Measurements from ENCODE around the gene UBTF.

DNA sequence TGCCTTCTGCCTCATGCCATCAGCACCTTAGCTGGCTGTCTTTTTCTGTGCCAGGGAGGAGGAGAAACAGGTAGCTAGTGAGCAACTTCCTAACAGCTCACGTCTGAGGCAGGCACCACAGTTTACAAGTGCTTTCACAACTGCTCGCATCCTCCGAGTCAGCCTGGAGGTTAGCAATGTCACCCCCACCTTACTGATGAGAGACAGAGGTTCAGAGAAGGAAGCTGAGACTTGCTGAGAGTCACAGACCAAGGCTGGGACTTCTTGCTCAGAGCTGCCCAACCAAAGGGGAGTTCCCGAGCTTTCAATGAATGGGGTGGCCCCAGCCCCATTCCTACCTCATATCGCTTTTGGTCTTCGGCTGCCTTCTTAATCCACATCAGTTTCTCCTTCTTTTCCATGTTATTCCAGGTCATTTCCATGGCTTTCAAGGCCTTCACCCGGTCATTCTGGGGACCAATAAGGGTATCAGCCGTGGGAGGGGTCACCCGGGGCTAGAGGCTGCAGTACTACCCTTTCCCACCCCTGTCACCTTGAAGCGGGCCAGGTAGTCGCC is 9.6 kb downstream of the UBTF start:
- TF ChIP-seq, protein P1, sequence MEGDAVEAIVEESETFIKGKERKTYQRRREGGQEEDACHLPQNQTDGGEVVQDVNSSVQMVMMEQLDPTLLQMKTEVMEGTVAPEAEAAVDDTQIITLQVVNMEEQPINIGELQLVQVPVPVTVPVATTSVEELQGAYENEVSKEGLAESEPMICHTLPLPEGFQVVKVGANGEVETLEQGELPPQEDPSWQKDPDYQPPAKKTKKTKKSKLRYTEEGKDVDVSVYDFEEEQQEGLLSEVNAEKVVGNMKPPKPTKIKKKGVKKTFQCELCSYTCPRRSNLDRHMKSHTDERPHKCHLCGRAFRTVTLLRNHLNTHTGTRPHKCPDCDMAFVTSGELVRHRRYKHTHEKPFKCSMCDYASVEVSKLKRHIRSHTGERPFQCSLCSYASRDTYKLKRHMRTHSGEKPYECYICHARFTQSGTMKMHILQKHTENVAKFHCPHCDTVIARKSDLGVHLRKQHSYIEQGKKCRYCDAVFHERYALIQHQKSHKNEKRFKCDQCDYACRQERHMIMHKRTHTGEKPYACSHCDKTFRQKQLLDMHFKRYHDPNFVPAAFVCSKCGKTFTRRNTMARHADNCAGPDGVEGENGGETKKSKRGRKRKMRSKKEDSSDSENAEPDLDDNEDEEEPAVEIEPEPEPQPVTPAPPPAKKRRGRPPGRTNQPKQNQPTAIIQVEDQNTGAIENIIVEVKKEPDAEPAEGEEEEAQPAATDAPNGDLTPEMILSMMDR (IDR thresholded peaks at IDR 0.05; ENCODE audit: low read depth, low read length, poor library complexity, severe bottlenecking): no peak
- TF ChIP-seq EZH2phosphoT487 (IDR thresholded peaks at IDR 0.05; ENCODE audit: borderline replicate concordance, low read length): no peak
